NAMALWA (cell line): ENCODE measurements around the gene SERTM1.

Source experiments
- DNase-seq: peaks from one replicate; pipeline ENCODE4 v3.0.0-alpha.2; 2015; ENCODE audit warnings: low spot score

SERTM1 gene

GRCh38 chr13:36710396-36710795 lies 36.6 kb downstream of the SERTM1 start:
- no peak for DNase-seq

GRCh38 chr13:36712290-36712689 lies 38.5 kb downstream of the SERTM1 start:
- DNase-seq, result no peak

DNA sequence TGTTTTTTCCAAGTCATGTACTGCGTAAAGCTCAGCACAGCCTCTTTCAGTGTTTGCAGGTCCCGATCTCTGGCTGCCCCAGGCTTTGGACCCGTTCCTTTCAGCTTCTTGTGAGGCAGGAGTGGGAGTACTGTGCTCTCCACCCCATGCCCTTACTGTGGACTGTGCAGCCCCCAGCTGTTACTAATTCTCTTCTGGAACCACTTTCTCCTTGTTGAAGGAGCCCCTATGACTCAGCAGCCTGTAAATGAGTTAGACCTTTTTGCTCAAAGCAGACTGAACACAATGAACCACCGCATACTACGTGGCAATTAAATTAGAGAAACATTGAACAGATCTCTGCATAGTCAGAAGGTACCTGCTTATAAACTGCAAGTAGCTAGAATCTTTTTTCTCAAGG lies 39.0 kb downstream of the SERTM1 start:
- DNase-seq, result no peak

GRCh38 chr13:36713887-36714286 lies 40.1 kb downstream of the SERTM1 start:
- no peak for DNase-seq

DNA sequence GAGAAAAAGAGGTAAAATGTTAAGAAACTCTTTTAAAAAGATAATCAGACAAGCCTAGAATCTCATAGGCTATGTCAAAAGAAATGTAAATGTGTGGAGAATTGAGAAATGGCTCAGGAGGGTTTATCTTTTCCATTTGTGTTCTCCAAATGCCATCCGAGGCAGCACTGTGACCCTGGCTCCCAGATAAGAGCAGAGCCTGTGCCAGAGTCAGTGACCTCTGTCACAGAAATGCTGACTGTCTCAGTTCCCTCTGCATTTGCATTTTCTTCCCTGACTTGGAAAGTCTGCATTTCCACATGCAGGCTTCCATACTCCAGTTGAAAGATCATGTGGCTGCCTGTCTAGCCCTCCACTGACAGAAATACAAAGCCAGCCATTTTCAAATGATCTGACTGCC lies 42.0 kb downstream of the SERTM1 start:
- no peak for DNase-seq

DNA sequence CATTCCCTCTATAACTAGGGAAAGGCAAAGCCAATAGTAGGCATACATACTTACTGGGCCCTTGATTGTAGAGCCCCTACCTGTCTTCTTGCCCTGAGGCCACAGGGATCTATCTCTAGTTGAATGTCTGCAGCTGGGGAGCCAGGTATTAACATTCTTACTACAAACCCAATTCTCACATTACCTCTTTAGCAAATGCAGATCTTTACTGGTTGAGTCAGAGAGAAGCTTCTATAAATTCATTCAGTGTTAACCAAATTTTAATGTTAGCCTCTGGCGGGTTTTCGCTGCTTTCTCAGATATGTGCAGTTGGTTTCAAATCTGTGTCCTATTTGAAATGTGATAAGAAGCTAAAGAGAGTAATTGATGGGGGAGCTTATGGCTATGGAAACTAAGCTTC lies 43.2 kb downstream of the SERTM1 start:
- no peak for DNase-seq

- DNase-seq, result no peak
Observed at GRCh38 chr13:36717966-36718545, 44.2 kb downstream of the SERTM1 start.

DNA sequence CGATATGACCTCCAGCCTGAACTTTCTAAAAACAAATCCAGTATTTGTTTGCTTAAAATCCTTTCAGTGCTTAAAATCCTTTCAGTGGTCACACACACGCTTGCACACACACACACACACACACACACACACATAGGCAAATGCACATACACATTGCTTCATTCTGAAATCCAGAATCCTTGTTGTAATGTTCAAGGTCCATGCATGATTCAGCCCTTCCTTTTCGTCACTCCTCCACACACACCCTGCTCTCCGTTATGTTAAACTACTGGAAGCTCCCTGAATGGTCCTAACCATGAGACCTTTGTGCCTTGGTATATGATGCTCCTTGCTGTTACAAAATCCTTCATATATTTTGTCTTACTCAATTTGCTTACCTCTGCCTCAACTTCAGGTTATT lies 44.9 kb downstream of the SERTM1 start:
- DNase-seq, result no peak

- no peak for DNase-seq
Observed at GRCh38 chr13:36724141-36724540, 50.3 kb downstream of the SERTM1 start.

- DNase-seq, result no peak
Observed at GRCh38 chr13:36725936-36726335, 52.1 kb downstream of the SERTM1 start.

- no peak for DNase-seq
Observed at GRCh38 chr13:36728006-36728405, 54.2 kb downstream of the SERTM1 start.

- peak; percentile 45 for DNase-seq
Observed at GRCh38 chr13:36736119-36736726, 62.4 kb downstream of the SERTM1 start.

- no peak for DNase-seq
Observed at GRCh38 chr13:36737524-36738083, 63.8 kb downstream of the SERTM1 start.

DNA sequence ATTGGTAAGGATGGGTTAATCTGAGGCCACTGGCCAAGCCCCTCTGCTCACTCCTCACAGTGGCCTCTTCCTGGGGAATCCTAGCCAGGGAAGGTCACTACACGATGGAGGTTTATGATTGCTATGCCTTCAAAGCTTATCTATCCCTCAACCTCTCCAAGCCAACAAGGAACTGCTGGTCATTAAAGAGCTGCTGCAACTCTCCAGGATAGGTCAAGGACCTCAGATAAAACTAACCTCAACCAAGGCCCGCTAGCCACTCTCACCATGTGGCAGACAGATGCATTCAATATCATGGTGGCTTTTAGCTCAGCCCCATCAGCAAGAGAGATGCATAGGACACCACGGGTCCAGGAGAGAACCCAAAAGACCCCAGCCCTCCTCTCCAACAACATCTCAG lies 71.6 kb downstream of the SERTM1 start:
- DNase-seq, result no peak

DNA sequence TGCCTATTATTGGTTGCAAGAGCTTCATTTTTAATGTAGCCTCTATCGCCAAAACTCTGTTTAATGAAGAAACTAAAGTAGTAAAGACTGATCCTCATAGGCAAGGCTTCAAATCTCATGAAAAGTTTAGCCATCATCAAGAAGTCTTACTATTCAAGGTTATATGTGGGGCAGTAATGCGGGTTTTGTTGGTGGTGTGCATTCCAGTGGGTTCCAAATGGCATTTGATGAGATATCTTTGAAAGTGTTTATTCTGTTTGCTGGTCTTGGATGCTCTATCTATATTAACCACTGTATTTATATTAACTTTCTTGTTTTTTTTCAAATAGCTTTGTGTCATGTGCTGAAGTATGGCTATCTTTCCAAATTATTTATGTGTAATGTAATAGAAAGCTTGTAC lies 72.2 kb downstream of the SERTM1 start:
- no peak for DNase-seq
